Measurements from ENCODE around the gene PLCD1.

DNA sequence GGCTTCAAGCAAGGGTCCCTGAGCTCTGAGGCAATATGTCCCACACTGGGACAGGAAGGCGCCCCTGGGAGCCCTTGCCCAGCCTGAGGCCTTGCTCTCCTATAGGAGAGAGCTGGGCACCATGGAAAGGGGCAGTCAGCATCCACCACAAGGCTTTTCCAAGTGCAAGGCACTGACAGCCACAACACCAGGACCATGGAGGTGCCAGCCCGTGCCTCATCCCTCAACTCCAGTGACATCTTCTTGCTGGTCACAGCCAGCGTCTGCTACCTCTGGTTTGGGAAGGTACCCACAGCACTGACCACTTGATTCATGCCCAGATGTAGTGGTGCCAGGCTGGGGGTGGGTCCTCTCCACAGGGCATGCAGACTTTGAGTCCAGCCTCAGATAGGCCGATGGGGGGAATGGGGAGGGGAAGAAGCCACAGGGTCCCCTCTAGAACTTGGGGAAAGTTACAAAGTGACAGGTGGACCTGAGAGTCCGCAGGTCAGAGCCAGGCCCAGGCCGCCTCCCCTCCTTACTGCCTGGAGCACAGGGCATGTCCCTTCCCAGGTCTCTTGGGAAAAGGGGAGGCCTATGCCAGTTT lies 27.1 kb downstream of the PLCD1 start:
- TF ChIP-seq, protein P1, sequence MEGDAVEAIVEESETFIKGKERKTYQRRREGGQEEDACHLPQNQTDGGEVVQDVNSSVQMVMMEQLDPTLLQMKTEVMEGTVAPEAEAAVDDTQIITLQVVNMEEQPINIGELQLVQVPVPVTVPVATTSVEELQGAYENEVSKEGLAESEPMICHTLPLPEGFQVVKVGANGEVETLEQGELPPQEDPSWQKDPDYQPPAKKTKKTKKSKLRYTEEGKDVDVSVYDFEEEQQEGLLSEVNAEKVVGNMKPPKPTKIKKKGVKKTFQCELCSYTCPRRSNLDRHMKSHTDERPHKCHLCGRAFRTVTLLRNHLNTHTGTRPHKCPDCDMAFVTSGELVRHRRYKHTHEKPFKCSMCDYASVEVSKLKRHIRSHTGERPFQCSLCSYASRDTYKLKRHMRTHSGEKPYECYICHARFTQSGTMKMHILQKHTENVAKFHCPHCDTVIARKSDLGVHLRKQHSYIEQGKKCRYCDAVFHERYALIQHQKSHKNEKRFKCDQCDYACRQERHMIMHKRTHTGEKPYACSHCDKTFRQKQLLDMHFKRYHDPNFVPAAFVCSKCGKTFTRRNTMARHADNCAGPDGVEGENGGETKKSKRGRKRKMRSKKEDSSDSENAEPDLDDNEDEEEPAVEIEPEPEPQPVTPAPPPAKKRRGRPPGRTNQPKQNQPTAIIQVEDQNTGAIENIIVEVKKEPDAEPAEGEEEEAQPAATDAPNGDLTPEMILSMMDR (conservative IDR thresholded peaks at IDR 0.05; ENCODE audit: low read length): no peak
- no peak for TF ChIP-seq EZH2phosphoT487 (IDR thresholded peaks at IDR 0.05; ENCODE audit: borderline replicate concordance)
